Upper lobe of right lung (tissue), 1 donor: ENCODE results near the gene L2HGDH. TPM values are rescaled to one million over a fixed set of nuclear protein-coding genes. Genes with fewer than 3 reads are reported as not detected.

Experiments
- ATAC-seq: fragments of 200-7000 bp; cut with Tn5 transposase; one replicate; pipeline ENCODE4 v1.9.1; 2020; ENCODE audit warnings: mild to moderate bottlenecking, moderate library complexity
- DNase-seq: peaks from one replicate; pipeline ENCODE4 v3.0.0-alpha.2; 2020
- H3K27ac ChIP-seq: fragments of 200-600 bp; one replicate; pipeline ENCODE4 v1.8.0; 2022
- H3K27me3 ChIP-seq: fragments of 200-600 bp; one replicate; pipeline ENCODE4 v1.8.0; 2022; ENCODE audit warnings: mild to moderate bottlenecking
- H3K36me3 ChIP-seq: fragments of 200-600 bp; one replicate; pipeline ENCODE4 v1.8.0; 2022
- H3K4me1 ChIP-seq: fragments of 200-600 bp; one replicate; pipeline ENCODE4 v1.8.0; 2022
- H3K4me3 ChIP-seq: fragments of 200-600 bp; one replicate; pipeline ENCODE4 v1.8.0; 2022; ENCODE audit warnings: mild to moderate bottlenecking
- H3K9me3 ChIP-seq: fragments of 200-600 bp; one replicate; pipeline ENCODE4 v1.8.0; 2022
- CTCF ChIP-seq: fragments of 200-600 bp; IDR thresholded peaks from one replicate; pipeline ENCODE4 v1.8.0; 2022; ENCODE audit warnings: antibody characterized with exemption
- intact Hi-C: fragments of 100-400 bp; cut with DNase I; formaldehyde crosslinking; loops from one replicate; pipeline ENCODE4 v1.11.0; 2022
- total RNA-seq: library from RNA; stranded (reverse); fragmentation: NEBNext Ultra II Directional; extraction: Animal tissue kit (Norgen Biotek cat#: 25700); gene quantifications from one replicate; pipeline ENCODE4 v1.2.1, GENCODE V29; 2021
- donor health status: DM: no; HTN: yes; CAD: no; lungs with severe emphysema.

The L2HGDH gene
- total RNA-seq, 1 donor from 2014 or later = 4.5 TPM

GRCh38 chr14:50350975-50351374, 38.9 kb upstream of the L2HGDH start:
- ATAC-seq (no peak), DNase-seq (no peak)
- H3K4me3 ChIP-seq = no peak overlapping the region
- no peaks in the 10 kb centered on the region for H3K9me3 ChIP-seq
- no peaks in the 10 kb centered on the region for H3K27me3 ChIP-seq
- intact Hi-C loops = no loop called here
- H3K27ac ChIP-seq = no peak overlapping the region
- no peaks in the 10 kb centered on the region for H3K4me1 ChIP-seq
- H3K36me3 ChIP-seq = peaks cover 3% of the 10 kb centered on the region
- no peak for TF ChIP-seq CTCF

DNA sequence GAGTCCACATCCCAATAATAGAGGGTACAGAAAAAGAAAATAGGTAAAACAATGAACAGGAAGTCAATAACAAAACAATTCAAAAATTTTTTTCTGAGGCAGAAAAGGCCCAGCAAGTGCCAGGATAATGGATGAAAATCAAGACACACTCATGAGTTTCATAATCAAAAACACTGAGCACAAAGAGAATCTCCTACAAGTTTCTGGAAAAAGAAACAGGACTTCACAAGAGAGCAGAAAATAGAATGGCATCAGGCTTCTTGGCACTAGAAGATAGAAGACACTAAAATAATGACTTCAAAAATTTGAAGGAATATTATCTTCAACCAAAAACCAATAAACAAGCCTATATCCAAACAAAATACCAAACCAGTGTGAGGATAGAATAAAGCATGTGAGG, 36.9 kb upstream of the L2HGDH start:
- no peak for DNase-seq
- no peaks in the 10 kb centered on the region for H3K9me3 ChIP-seq
- intact Hi-C loops = no loop called here
- no peak overlapping the region for H3K4me3 ChIP-seq
- no peak for ATAC-seq
- H3K27ac ChIP-seq = no peak overlapping the region
- peaks cover 2% of the 10 kb centered on the region for H3K4me1 ChIP-seq
- no peak for TF ChIP-seq CTCF
- no peaks in the 10 kb centered on the region for H3K27me3 ChIP-seq
- peaks cover 3% of the 10 kb centered on the region for H3K36me3 ChIP-seq

- intact Hi-C loops = no loop called here
- H3K9me3 ChIP-seq = no peaks in the 10 kb centered on the region
- H3K4me3 ChIP-seq = no peak overlapping the region
- TF ChIP-seq CTCF = no peak
- H3K36me3 ChIP-seq = peaks cover 3% of the 10 kb centered on the region
- ATAC-seq (peak; percentile 54), DNase-seq (no peak)
- peaks cover 10% of the 10 kb centered on the region for H3K4me1 ChIP-seq
- no peak overlapping the region for H3K27ac ChIP-seq
- H3K27me3 ChIP-seq = no peaks in the 10 kb centered on the region
Measured at GRCh38 chr14:50347521-50347920, 35.5 kb upstream of the L2HGDH start.

GRCh38 chr14:50345846-50346422, 33.9 kb upstream of the L2HGDH start:
- H3K4me1 ChIP-seq = peaks cover 10% of the 10 kb centered on the region
- no peak overlapping the region for H3K4me3 ChIP-seq
- H3K9me3 ChIP-seq = no peaks in the 10 kb centered on the region
- intact Hi-C loops = no loop called here
- TF ChIP-seq CTCF = no peak
- ATAC-seq (no peak), DNase-seq (no peak)
- no peak overlapping the region for H3K27ac ChIP-seq
- no peaks in the 10 kb centered on the region for H3K27me3 ChIP-seq
- H3K36me3 ChIP-seq = peaks cover 3% of the 10 kb centered on the region

- H3K4me3 ChIP-seq = no peak overlapping the region
- DNase-seq (no peak), ATAC-seq (no peak)
- no peaks in the 10 kb centered on the region for H3K36me3 ChIP-seq
- intact Hi-C loops = no loop called here
- no peak overlapping the region for H3K27ac ChIP-seq
- no peak for TF ChIP-seq CTCF
- H3K27me3 ChIP-seq = no peaks in the 10 kb centered on the region
- peaks cover 10% of the 10 kb centered on the region for H3K4me1 ChIP-seq
- H3K9me3 ChIP-seq = no peaks in the 10 kb centered on the region
Measured at GRCh38 chr14:50344876-50345563, 33.0 kb upstream of the L2HGDH start.
